IMR-90 (cell line): ENCODE results near the gene SLC35B2. TPM values are rescaled to one million over a fixed set of nuclear protein-coding genes. Genes with fewer than 3 reads are reported as not detected.
A peak's percentile ranks its signal among the peaks of the same experiment; 100 is the strongest.

ENCODE experiments used
- ATAC-seq: fragments of 200-7000 bp; cut with Tn5 transposase; 2 replicates; pipeline ENCODE4 v1.9.1; 2020; ENCODE audit warnings: low read depth, mild to moderate bottlenecking, moderate library complexity
- BruUV-seq: library from RNA; stranded (reverse); fragments of 400-500 nt; replicated peaks from 2 replicates; lab custom pipeline; 2021; lab: Mats Ljungman, UMichigan
- CTCF ChIA-PET: fragments of 300-600 bp; formaldehyde crosslinking; extraction: SDS; loops from one replicate; lab custom pipeline; 2021; ENCODE audit warnings: antibody characterized with exemption; lab: Yijun Ruan, JAX
- POLR2A ChIA-PET: fragments of 300-600 bp; sonication (Branson Sonifier 250); formaldehyde crosslinking; loops from one replicate; lab custom pipeline; 2022; ENCODE audit warnings: antibody characterized with exemption; ENCODE audit not compliant: unreplicated experiment; lab: Charles Lee
- DNase-seq: peaks from one replicate; pipeline ENCODE4 v3.0.0; 2013
- H2AFZ ChIP-seq: replicated peaks from 2 replicates; pipeline ENCODE3; 2013; ENCODE audit warnings: low read length, mild to moderate bottlenecking; ENCODE audit not compliant: poor library complexity
- H2AK5ac ChIP-seq: 2 replicates; pipeline ENCODE4 v1.6.1; 2013; ENCODE audit warnings: low read depth, low read length, inconsistent platforms
- H2AK9ac ChIP-seq: replicated peaks from 2 replicates; pipeline ENCODE3; 2013; ENCODE audit warnings: mild to moderate bottlenecking, low read depth, low read length, moderate library complexity; ENCODE audit not compliant: poor library complexity
- H2BK120ac ChIP-seq: 2 replicates; pipeline ENCODE4 v1.6.1; 2013; ENCODE audit warnings: low read depth, low read length, inconsistent platforms
- H2BK15ac ChIP-seq: 3 replicates; pipeline ENCODE4 v1.6.1; 2013; ENCODE audit warnings: low read depth, low read length, inconsistent platforms
- H2BK20ac ChIP-seq: 2 replicates; pipeline ENCODE4 v1.6.1; 2013; ENCODE audit warnings: low read depth, mild to moderate bottlenecking, inconsistent platforms, low read length, moderate library complexity
- H2BK5ac ChIP-seq: 2 replicates; pipeline ENCODE4 v1.6.1; 2013; ENCODE audit warnings: mild to moderate bottlenecking, low read depth, low read length, inconsistent platforms; ENCODE audit not compliant: poor library complexity, severe bottlenecking
- H3K14ac ChIP-seq: replicated peaks from 2 replicates; pipeline ENCODE4 v1.6.1; 2013; ENCODE audit warnings: low read depth, low read length, inconsistent platforms
- H3K18ac ChIP-seq: 2 replicates; pipeline ENCODE4 v1.6.1; 2013; ENCODE audit warnings: low read depth, low read length, control low read depth
- H3K23ac ChIP-seq: 2 replicates; pipeline ENCODE4 v1.6.1; 2013; ENCODE audit warnings: low read depth, low read length, inconsistent platforms
- H3K27ac ChIP-seq: 2 replicates; pipeline ENCODE4 v1.5.1; 2013; ENCODE audit warnings: mild to moderate bottlenecking, control low read depth, low read length; ENCODE audit not compliant: insufficient read depth
- H3K27me3 ChIP-seq: 2 replicates; pipeline ENCODE4 v1.6.1; 2013; ENCODE audit warnings: low read length; ENCODE audit not compliant: control insufficient read depth, insufficient read depth
- H3K36me3 ChIP-seq: 2 replicates; pipeline ENCODE4 v1.6.1; 2013; ENCODE audit warnings: low read length, mixed read lengths; ENCODE audit not compliant: control insufficient read depth, insufficient read depth
- H3K4ac ChIP-seq: 2 replicates; pipeline ENCODE4 v1.6.1; 2013; ENCODE audit warnings: low read depth, low read length, inconsistent platforms
- H3K4me1 ChIP-seq: 2 replicates; pipeline ENCODE4 v1.6.1; 2013; ENCODE audit warnings: low read length, mixed read lengths; ENCODE audit not compliant: control insufficient read depth, insufficient read depth
- H3K4me2 ChIP-seq: 2 replicates; pipeline ENCODE4 v1.6.1; 2013; ENCODE audit warnings: low read depth, mild to moderate bottlenecking, control low read depth, low read length, moderate library complexity
- H3K4me3 ChIP-seq: 2 replicates; pipeline ENCODE4 v1.5.1; 2013; ENCODE audit warnings: low read depth, mild to moderate bottlenecking, control low read depth, low read length, moderate library complexity; ENCODE audit not compliant: insufficient read depth
- H3K56ac ChIP-seq: 2 replicates; pipeline ENCODE4 v1.6.1; 2013; ENCODE audit warnings: low read length, inconsistent platforms; ENCODE audit not compliant: insufficient read depth; ENCODE audit errors: extremely low read depth
- H3K79me1 ChIP-seq, 2 experiments: 2 replicates each; pipeline ENCODE4 v1.6.1; 2013; ENCODE audit warnings: low read length in 2 of 2, inconsistent platforms in 1 of 2, low read depth in 1 of 2
- H3K9ac ChIP-seq: 2 replicates; pipeline ENCODE4 v1.6.1; 2013; ENCODE audit warnings: low read depth, low read length, control low read depth
- H3K9me1 ChIP-seq: 2 replicates; pipeline ENCODE4 v1.6.1; 2013; ENCODE audit warnings: low read length, inconsistent platforms; ENCODE audit not compliant: insufficient read depth
- H3K9me3 ChIP-seq: 2 replicates; pipeline ENCODE4 v1.6.1; 2013; ENCODE audit warnings: low read length; ENCODE audit not compliant: control insufficient read depth, insufficient read depth
- H4K20me1 ChIP-seq: 2 replicates; pipeline ENCODE4 v1.6.1; 2013; ENCODE audit warnings: low read length, inconsistent platforms; ENCODE audit not compliant: insufficient read depth
- H4K5ac ChIP-seq: 2 replicates; pipeline ENCODE4 v1.6.1; 2013; ENCODE audit warnings: mild to moderate bottlenecking, low read depth, low read length, control low read depth
- H4K8ac ChIP-seq, 2 experiments: 2 replicates each; pipeline ENCODE4 v1.6.1; 2013; ENCODE audit warnings: low read depth in 2 of 2, low read length in 2 of 2, control low read depth in 1 of 2, inconsistent platforms in 1 of 2
- H4K91ac ChIP-seq: 2 replicates; pipeline ENCODE4 v1.6.1; 2013; ENCODE audit warnings: low read depth, low read length, inconsistent platforms; ENCODE audit not compliant: insufficient read depth
- BHLHE40 ChIP-seq: fragments of 150-350 bp; IDR thresholded peaks from 2 replicates; pipeline ENCODE4 v1.6.1; 2016; ENCODE audit warnings: mild to moderate bottlenecking, low read depth, low read length
- CEBPB ChIP-seq: IDR thresholded peaks from 2 replicates; pipeline ENCODE4 v1.6.1; 2012; ENCODE audit warnings: low read depth, low read length, improper control_type of control experiment
- CHD1 ChIP-seq: IDR thresholded peaks from 2 replicates; pipeline ENCODE4 v1.6.1; 2012; ENCODE audit warnings: low read depth, low read length, improper control_type of control experiment
- FOS ChIP-seq: fragments of 150-350 bp; IDR thresholded peaks from 2 replicates; pipeline ENCODE4 v1.6.1; 2016; ENCODE audit warnings: low read depth, low read length
- MAFK ChIP-seq: IDR thresholded peaks from 2 replicates; pipeline ENCODE4 v1.6.1; 2012; ENCODE audit warnings: low read depth, low read length, improper control_type of control experiment
- MAZ ChIP-seq: IDR thresholded peaks from 2 replicates; pipeline ENCODE4 v1.6.1; 2012; ENCODE audit warnings: low read depth, mild to moderate bottlenecking, low read length, improper control_type of control experiment, moderate library complexity, borderline replicate concordance
- MXI1 ChIP-seq: IDR thresholded peaks from 2 replicates; pipeline ENCODE4 v1.6.1; 2012; ENCODE audit warnings: low read depth, mild to moderate bottlenecking, low read length, moderate library complexity, borderline replicate concordance
- NFE2L2 ChIP-seq: fragments of 150-350 bp; IDR thresholded peaks from 2 replicates; pipeline ENCODE4 v1.6.1; 2016; ENCODE audit warnings: low read depth, mild to moderate bottlenecking, low read length
- POLR2A ChIP-seq: IDR thresholded peaks from 2 replicates; pipeline ENCODE4 v1.6.1; 2012; ENCODE audit warnings: mild to moderate bottlenecking, low read depth, low read length
- RAD21 ChIP-seq: IDR thresholded peaks from 2 replicates; pipeline ENCODE4 v1.6.1; 2012; ENCODE audit warnings: low read length, improper control_type of control experiment
- RCOR1 ChIP-seq: IDR thresholded peaks from 2 replicates; pipeline ENCODE4 v1.6.1; 2012; ENCODE audit warnings: mild to moderate bottlenecking, low read length, improper control_type of control experiment; ENCODE audit not compliant: insufficient replicate concordance
- RFX5 ChIP-seq: IDR thresholded peaks from 2 replicates; pipeline ENCODE4 v1.8.0; 2012; ENCODE audit warnings: low read depth, mild to moderate bottlenecking, low read length, moderate library complexity
- SMC3 ChIP-seq: fragments of 150-350 bp; IDR thresholded peaks from 2 replicates; pipeline ENCODE4 v1.6.1; 2016; ENCODE audit warnings: low read depth, mild to moderate bottlenecking, antibody characterized with exemption, low read length, moderate library complexity
- WGBS, 2 experiments: methylation state at CpG; one replicate each; pipeline versions ENCODE4 v1.1.5 to v1.1.7; 2013; ENCODE audit warnings: missing lambda C conversion rate in 2 of 2; ENCODE audit not compliant: insufficient read length in 1 of 2; ENCODE audit errors: extremely low coverage in 2 of 2; 5-methylcytosine and 5-hydroxymethylcytosine counted together
- dilution Hi-C: fragments of 300-500 bp; cut with HindIII; formaldehyde crosslinking; loops from one replicate; pipeline ENCODE4 v1.14.3; 2018; ENCODE audit warnings: low sequenced_read_pairs; ENCODE audit not compliant: unreplicated experiment
- in situ Hi-C: fragments of 300-500 bp; cut with MboI; formaldehyde crosslinking; loops from 3 replicates; pipeline ENCODE4 v1.14.3; 2019; ENCODE audit warnings: low sequenced_read_pairs, inconsistent platforms, mixed read lengths
- intact Hi-C: fragments of 100-400 bp; cut with micrococcal nuclease; formaldehyde crosslinking; loops from 2 replicates; pipeline ENCODE4 v1.10.0; 2022
- polyA plus RNA-seq, 3 experiments: library from polyadenylated mRNA; depleted of rRNA; stranded (reverse); fragments of >200 nt; gene quantifications; 2 replicates each; pipeline ENCODE4 v1.2.3, GENCODE V29; 2012; ENCODE audit warnings: low replicate concordance in 1 of 3
- total RNA-seq: library from RNA; depleted of rRNA; stranded (reverse); fragments of >200 nt; gene quantifications from 2 replicates; pipeline ENCODE4 v1.2.3, GENCODE V29; 2012
- TF ChIP-seq, protein P1 (sequence below): conservative IDR thresholded peaks from 2 replicates; pipeline ENCODE4 v1.5.1; 2012; ENCODE audit warnings: mild to moderate bottlenecking, low read depth, low read length, improper control_type of control experiment
- TF ChIP-seq, protein P2 (sequence below): fragments of 150-350 bp; IDR thresholded peaks from 2 replicates; pipeline ENCODE4 v1.6.1; 2017; ENCODE audit warnings: mild to moderate bottlenecking, antibody characterized with exemption, low read length, low read depth

The SLC35B2 gene
- total and polyA plus RNA-seq, 2 of the 4 experiments (the other 2 are of a cell fraction) = 51.4 to 89.9 TPM

DNA sequence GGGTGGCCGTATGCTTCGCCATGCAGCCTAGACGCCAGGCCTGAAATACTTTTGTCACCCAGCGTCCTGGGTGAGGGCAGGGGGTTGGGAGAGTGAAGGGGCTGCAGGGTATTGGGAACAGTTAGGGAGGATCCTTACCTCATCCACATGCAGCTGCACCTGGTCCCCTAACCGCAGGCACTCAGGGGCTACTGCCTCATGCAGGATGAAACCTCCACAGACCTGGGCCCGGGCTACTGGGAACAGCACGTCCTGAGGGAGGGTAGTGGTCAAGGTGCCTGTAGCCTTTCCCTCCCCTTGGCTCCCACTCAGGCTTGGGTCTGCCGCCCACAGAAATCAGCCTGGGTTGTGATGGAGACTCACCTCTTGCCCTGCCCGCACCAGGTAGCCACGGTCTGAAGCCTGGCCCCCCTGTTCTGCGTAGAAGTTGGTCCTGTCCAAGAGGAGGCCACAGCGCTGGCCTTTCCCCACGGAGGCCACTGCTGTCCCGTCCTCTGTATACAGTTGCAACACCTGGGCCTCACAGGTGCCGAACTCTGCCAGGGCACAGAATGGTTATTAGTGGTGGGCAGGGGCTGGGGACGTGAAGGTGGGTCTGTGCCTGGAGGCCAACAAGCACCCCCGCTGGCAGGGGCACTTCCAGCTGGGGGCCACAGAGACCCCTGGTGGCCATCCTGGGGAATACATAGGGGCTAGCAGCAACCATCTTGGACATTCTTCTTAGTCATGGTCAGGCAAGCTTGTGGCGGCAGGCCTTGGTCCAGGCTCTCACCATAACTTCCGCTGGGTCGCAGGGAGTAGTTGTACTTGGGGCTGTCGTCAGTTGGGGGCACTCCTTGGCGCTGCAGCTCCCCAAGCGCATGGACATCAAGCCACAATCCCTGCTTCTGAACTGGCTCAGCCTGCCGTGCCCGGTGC lies 47.2 kb upstream of the SLC35B2 start:
- no peak overlapping the region for H3K56ac ChIP-seq
- no peak overlapping the region for H2AFZ ChIP-seq
- H4K20me1 ChIP-seq = no peaks in the 10 kb centered on the region
- ChIA-PET POLR2A (no interaction called here), CTCF (interaction anchor here (0.7 to 1.0 kb wide), 4 partner anchors 8 to 38 kb away, joined by 3 to 4 read pairs (median 4); partner anchors contain the start of gene AARS2)
- no peak overlapping the region for H3K4ac ChIP-seq
- peaks cover 73% of the 10 kb centered on the region for H3K36me3 ChIP-seq
- H2AK5ac ChIP-seq = no peak overlapping the region
- in situ Hi-C loops (no loop called here), intact Hi-C loops (loop anchor here (1.0 kb wide), 1 partner anchor 36 kb away; no protein-coding TSS in a partner anchor), dilution Hi-C loops (no loop called here)
- H3K79me1 ChIP-seq = 0 out of 4 replicates have a peak, but pooled peaks cover 0 to 2% of the 10 kb centered on the region in 2 experiments
- no peak overlapping the region for H3K9ac ChIP-seq
- no peak overlapping the region for H3K14ac ChIP-seq
- 77% methylated on average over 10 of the region's 25 CpGs; no CpG with 5 or more reads in 1 of the 2 experiments for WGBS, 2 experiments
- DNase-seq (peak; percentile 35), ATAC-seq (peak; percentile 75)
- H3K4me1 ChIP-seq = peaks cover 2% of the 10 kb centered on the region
- no peak overlapping the region for H4K5ac ChIP-seq
- no peak overlapping the region for H2BK15ac ChIP-seq
- no peak overlapping the region for H2BK5ac ChIP-seq
- H3K27ac ChIP-seq = no peak overlapping the region
- no peak overlapping the region for H2BK20ac ChIP-seq
- H3K18ac ChIP-seq = no peak overlapping the region
- no peaks in the 10 kb centered on the region for H3K9me1 ChIP-seq
- H3K27me3 ChIP-seq = no peaks in the 10 kb centered on the region
- no peak overlapping the region for H4K91ac ChIP-seq
- no peak overlapping the region for H3K4me2 ChIP-seq
- H4K8ac ChIP-seq = no peak overlapping the region
- no peak overlapping the region for H3K23ac ChIP-seq
- H3K9me3 ChIP-seq = no peaks in the 10 kb centered on the region
- no peak overlapping the region for H3K4me3 ChIP-seq
- H2AK9ac ChIP-seq = peak overlapping the region; percentile 3
- no TSS peak for BruUV-seq
- no peak overlapping the region for H2BK120ac ChIP-seq
- TF ChIP-seq FOS (no peak), MAFK (no peak), CEBPB (no peak), BHLHE40 (no peak), POLR2A (no peak), SMC3 (peak; percentile 54), NFE2L2 (no peak), RAD21 (peak; percentile 52), RFX5 (no peak), CHD1 (no peak), RCOR1 (no peak), MAZ (no peak), MXI1 (no peak)
- TF ChIP-seq, protein P1, sequence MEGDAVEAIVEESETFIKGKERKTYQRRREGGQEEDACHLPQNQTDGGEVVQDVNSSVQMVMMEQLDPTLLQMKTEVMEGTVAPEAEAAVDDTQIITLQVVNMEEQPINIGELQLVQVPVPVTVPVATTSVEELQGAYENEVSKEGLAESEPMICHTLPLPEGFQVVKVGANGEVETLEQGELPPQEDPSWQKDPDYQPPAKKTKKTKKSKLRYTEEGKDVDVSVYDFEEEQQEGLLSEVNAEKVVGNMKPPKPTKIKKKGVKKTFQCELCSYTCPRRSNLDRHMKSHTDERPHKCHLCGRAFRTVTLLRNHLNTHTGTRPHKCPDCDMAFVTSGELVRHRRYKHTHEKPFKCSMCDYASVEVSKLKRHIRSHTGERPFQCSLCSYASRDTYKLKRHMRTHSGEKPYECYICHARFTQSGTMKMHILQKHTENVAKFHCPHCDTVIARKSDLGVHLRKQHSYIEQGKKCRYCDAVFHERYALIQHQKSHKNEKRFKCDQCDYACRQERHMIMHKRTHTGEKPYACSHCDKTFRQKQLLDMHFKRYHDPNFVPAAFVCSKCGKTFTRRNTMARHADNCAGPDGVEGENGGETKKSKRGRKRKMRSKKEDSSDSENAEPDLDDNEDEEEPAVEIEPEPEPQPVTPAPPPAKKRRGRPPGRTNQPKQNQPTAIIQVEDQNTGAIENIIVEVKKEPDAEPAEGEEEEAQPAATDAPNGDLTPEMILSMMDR = peak; percentile 60
- TF ChIP-seq, protein P2, sequence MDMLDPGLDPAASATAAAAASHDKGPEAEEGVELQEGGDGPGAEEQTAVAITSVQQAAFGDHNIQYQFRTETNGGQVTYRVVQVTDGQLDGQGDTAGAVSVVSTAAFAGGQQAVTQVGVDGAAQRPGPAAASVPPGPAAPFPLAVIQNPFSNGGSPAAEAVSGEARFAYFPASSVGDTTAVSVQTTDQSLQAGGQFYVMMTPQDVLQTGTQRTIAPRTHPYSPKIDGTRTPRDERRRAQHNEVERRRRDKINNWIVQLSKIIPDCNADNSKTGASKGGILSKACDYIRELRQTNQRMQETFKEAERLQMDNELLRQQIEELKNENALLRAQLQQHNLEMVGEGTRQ = no peak
